Endothelial cell of umbilical vein (primary cell): ENCODE data around the gene SLC35B2. TPM values are rescaled to one million over a fixed set of nuclear protein-coding genes. Genes with fewer than 3 reads are reported as not detected.

ENCODE experiments used
- BruUV-seq: library from RNA; stranded (reverse); fragments of 400-500 nt; replicated peaks from 2 replicates; lab custom pipeline; 2021; lab: Mats Ljungman, UMichigan
- CTCF ChIA-PET: fragments of 300-600, 350-600 bp; sonication (Branson Sonifier 250); formaldehyde crosslinking; loops from one replicate; lab custom pipeline; 2021; ENCODE audit warnings: antibody characterized with exemption, inconsistent platforms; lab: Charles Lee
- POLR2A ChIA-PET: fragments of 300-600, 350-600 bp; sonication (Branson Sonifier 250); formaldehyde crosslinking; loops from one replicate; lab custom pipeline; 2021; ENCODE audit warnings: antibody characterized with exemption, inconsistent platforms; lab: Charles Lee
- DNase-seq: peaks from one replicate; pipeline ENCODE4 v3.0.0-alpha.2; 2011; ENCODE audit warnings: low read depth, low spot score
- FAIRE-seq: peaks from 2 replicates; lab custom pipeline; 2011; peaks lifted over from hg19 to GRCh38; lab: Jason Lieb, UNC
- H2AFZ ChIP-seq: 2 replicates; pipeline ENCODE4 v1.6.0; 2012; ENCODE audit warnings: low read depth, low read length, control low read depth, inconsistent platforms
- H3K27ac ChIP-seq: 2 replicates; pipeline ENCODE4 v1.5.1; 2011; ENCODE audit warnings: low read depth, mild to moderate bottlenecking, control low read depth, low read length, moderate library complexity; ENCODE audit not compliant: insufficient read depth
- H3K27me3 ChIP-seq, 2 experiments: 2 replicates each; pipeline versions ENCODE4 v1.6.0 to v1.6.1; 2011; ENCODE audit warnings: low read length in 2 of 2, mixed read lengths in 1 of 2; ENCODE audit not compliant: control insufficient read depth in 2 of 2, insufficient read depth in 2 of 2
- H3K36me3 ChIP-seq, 2 experiments: 2 replicates in 1 of 2; 3 replicates in 1 of 2; pipeline ENCODE4 v1.5.1; 2011; ENCODE audit warnings: low read length in 2 of 2, mild to moderate bottlenecking in 1 of 2, moderate library complexity in 1 of 2; ENCODE audit not compliant: control insufficient read depth in 2 of 2, insufficient read depth in 2 of 2; ENCODE audit errors: extremely low read depth in 1 of 2
- H3K4me1 ChIP-seq: 3 replicates; pipeline ENCODE4 v1.5.1; 2011; ENCODE audit warnings: mild to moderate bottlenecking, low read length; ENCODE audit not compliant: control insufficient read depth, insufficient read depth; ENCODE audit errors: extremely low read depth
- H3K4me2 ChIP-seq: 2 replicates; pipeline ENCODE4 v1.6.1; 2011; ENCODE audit warnings: low read length, control low read depth, mixed read lengths; ENCODE audit not compliant: insufficient read depth
- H3K4me3 ChIP-seq, 3 experiments: fragments of 200-600 bp in 1 of 3; sonication (generic), shearing (Covaris generic) in 1 of 3; replicated peaks in 1 of 3; 2 replicates each; pipeline ENCODE4 v1.5.1; 2011 to 2016; ENCODE audit warnings: control low read depth in 3 of 3, low read length in 3 of 3, mild to moderate bottlenecking in 2 of 3, inconsistent platforms in 1 of 3, low read depth in 1 of 3, moderate library complexity in 1 of 3; ENCODE audit not compliant: insufficient read depth in 1 of 3
- H3K79me2 ChIP-seq: 2 replicates; pipeline ENCODE4 v1.6.0; 2012; ENCODE audit warnings: low read length, inconsistent platforms; ENCODE audit not compliant: control insufficient read depth, insufficient read depth
- H3K9ac ChIP-seq: replicated peaks from 2 replicates; pipeline ENCODE3; 2011; ENCODE audit warnings: low read length, control low read depth; ENCODE audit not compliant: insufficient read depth; ENCODE audit errors: extremely low read depth
- H3K9me1 ChIP-seq: replicated peaks from 3 replicates; pipeline ENCODE4 v1.6.0; 2011; ENCODE audit warnings: mild to moderate bottlenecking, low read length; ENCODE audit not compliant: control insufficient read depth, insufficient read depth; ENCODE audit errors: extremely low read depth
- H3K9me3 ChIP-seq: replicated peaks from 2 replicates; pipeline ENCODE4 v1.5.1; 2012; ENCODE audit warnings: low read length, inconsistent platforms; ENCODE audit not compliant: control insufficient read depth, insufficient read depth
- H4K20me1 ChIP-seq: replicated peaks from 2 replicates; pipeline ENCODE3; 2011; ENCODE audit warnings: mild to moderate bottlenecking, low read length; ENCODE audit not compliant: control insufficient read depth, insufficient read depth; ENCODE audit errors: extremely low read depth
- EZH2 ChIP-seq: IDR thresholded peaks from 2 replicates; pipeline ENCODE4 v1.6.1; 2012; ENCODE audit warnings: borderline replicate concordance, low read depth, mild to moderate bottlenecking, moderate library complexity, low read length, inconsistent platforms; ENCODE audit not compliant: severe bottlenecking
- FOS ChIP-seq: IDR thresholded peaks from 2 replicates; pipeline ENCODE4 v1.6.1; 2011; ENCODE audit warnings: mild to moderate bottlenecking, low read length, moderate library complexity, borderline replicate concordance; ENCODE audit not compliant: insufficient read depth
- GATA2 ChIP-seq: IDR thresholded peaks from 2 replicates; pipeline ENCODE4 v1.7.0; 2011; ENCODE audit warnings: low read depth, mild to moderate bottlenecking, moderate library complexity, mixed read lengths, low read length; ENCODE audit not compliant: insufficient read length, insufficient read depth
- JUN ChIP-seq: IDR thresholded peaks from 2 replicates; pipeline ENCODE4 v1.6.1; 2011; ENCODE audit warnings: borderline replicate concordance, low read depth; ENCODE audit not compliant: insufficient read length, insufficient read depth
- MYC ChIP-seq: IDR thresholded peaks from one replicate; pipeline ENCODE4 v1.6.1; 2011; ENCODE audit warnings: mild to moderate bottlenecking, low read depth, low read length
- POLR2A ChIP-seq: IDR thresholded peaks from 2 replicates; pipeline ENCODE4 v1.6.1; 2012; ENCODE audit warnings: low read depth, mild to moderate bottlenecking, control low read depth, low read length
- POLR2AphosphoS5 ChIP-seq: IDR thresholded peaks from 2 replicates; pipeline ENCODE4 v1.6.1; 2012; ENCODE audit warnings: low read depth, mild to moderate bottlenecking, control low read depth, low read length, moderate library complexity; ENCODE audit not compliant: insufficient read depth
- dilution Hi-C: fragments of 300-500 bp; cut with MboI; formaldehyde crosslinking; loops from one replicate; pipeline ENCODE4 v1.15.0; 2019; ENCODE audit warnings: low sequenced_read_pairs; ENCODE audit not compliant: extremely low pct_ligation_motif_present
- intact Hi-C: fragments of 100-400 bp; cut with micrococcal nuclease; formaldehyde crosslinking; loops from one replicate; pipeline ENCODE4 v1.10.0; 2022
- polyA plus RNA-seq, 4 experiments: library from polyadenylated mRNA; depleted of rRNA in 3 of 4; stranded (reverse) in 3 of 4; unstranded in 1 of 4; fragments of >200 nt; gene quantifications; 2 replicates each; pipeline versions ENCODE4 v1.2.1 to v1.2.3, GENCODE V29; 2011 to 2012; ENCODE audit warnings: missing spikeins in 1 of 4
- total RNA-seq: library from RNA; stranded (reverse); gene quantifications from 2 replicates; pipeline ENCODE4 v1.2.3, GENCODE V29; 2021
- TF ChIP-seq, protein P1 (sequence below), 2 donors: IDR thresholded peaks; 1 replicate in 1 of 2; 2 replicates in 1 of 2; pipeline ENCODE4 v1.5.1; 2011; ENCODE audit warnings: low read length in 2 of 2, mild to moderate bottlenecking in 2 of 2, moderate library complexity in 2 of 2, control low read depth in 1 of 2, inconsistent platforms in 1 of 2, low read depth in 1 of 2; ENCODE audit not compliant: insufficient read depth in 1 of 2; ENCODE audit errors: extremely low read depth in 1 of 2
- TF ChIP-seq, protein P2 (sequence below): IDR thresholded peaks from 2 replicates; pipeline ENCODE4 v1.6.1; 2011; ENCODE audit not compliant: insufficient read depth, insufficient read length

The SLC35B2 gene
- total and polyA plus RNA-seq, 2 donors (not counting 3 experiments of a cell fraction or from before 2014, with no cell fraction given), result 53.4 to 112 TPM

DNA sequence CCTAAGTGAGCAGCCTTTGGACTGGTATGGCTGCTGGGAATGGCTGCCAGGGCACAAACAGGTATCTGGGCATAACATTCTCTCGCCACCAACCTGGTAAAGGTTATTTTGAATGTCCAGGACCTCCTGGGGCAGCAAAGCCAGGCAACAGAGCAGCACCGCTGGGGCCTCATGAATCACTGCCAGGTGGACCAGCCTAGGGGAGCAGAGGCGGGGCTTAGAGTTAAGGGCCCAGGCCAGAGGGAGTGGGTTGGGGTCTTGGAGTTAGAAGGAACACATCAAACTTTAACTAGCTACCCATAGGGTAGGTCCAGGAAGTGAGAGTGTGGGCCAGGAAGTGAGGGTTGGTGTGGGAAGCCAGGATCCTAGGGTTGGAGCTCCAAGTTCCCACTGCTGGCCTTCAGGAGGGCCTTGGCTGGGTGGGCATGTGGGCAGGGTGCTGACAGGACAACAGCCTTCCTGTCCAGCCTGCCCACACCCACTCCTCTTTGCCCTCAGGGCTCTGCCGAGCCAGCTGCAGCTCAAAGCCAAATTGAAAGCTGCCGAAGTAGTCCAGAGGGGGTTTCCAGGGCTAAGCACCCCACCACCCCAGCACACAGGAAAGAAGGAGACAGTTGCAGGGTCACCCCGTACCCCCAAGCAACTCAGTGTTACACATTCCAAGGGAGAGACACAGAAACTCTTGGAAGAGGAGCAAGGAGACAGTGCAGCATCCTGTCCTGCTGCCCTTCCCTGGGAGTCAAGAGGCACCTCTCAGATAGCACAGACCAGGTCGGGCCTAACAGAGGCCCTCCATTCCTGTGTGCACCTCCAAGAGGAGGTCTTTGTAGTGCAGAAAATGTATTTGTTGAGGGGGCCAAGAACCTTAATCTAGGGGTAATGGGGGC lies 5.4 kb upstream of the SLC35B2 start:
- Histone ChIP-seq H3K9ac (peak overlapping the region; percentile 68), H3K36me3 (peaks cover 3 to 21% of the 10 kb centered on the region in 2 experiments), H2AFZ (no peak overlapping the region), H3K9me1 (no peaks in the 10 kb centered on the region), H3K4me1 (peaks cover 30% of the 10 kb centered on the region), H3K27ac (peak overlapping the region; percentile 76), H4K20me1 (no peaks in the 10 kb centered on the region), H3K79me2 (peaks cover 26% of the 10 kb centered on the region), H3K4me2 (peak overlapping the region; percentile 88), H3K27me3 (no peaks in the 10 kb centered on the region), H3K4me3 (peak overlapping the region in 2 of 3 experiments; percentile 63 to 78), H3K9me3 (no peaks in the 10 kb centered on the region)
- intact Hi-C loops, result no loop called here
- POLR2A ChIA-PET, result interaction anchor here (1.4 kb wide), 2 partner anchors 16 to 43 kb away, joined by 3 read pairs; partner anchors contain the start of gene HSP90AB1
- DNase-seq (no peak), FAIRE-seq (no peak)
- no peak for TF ChIP-seq POLR2A
- no peak for TF ChIP-seq JUN
- no peak for TF ChIP-seq EZH2
- TF ChIP-seq, protein P1, sequence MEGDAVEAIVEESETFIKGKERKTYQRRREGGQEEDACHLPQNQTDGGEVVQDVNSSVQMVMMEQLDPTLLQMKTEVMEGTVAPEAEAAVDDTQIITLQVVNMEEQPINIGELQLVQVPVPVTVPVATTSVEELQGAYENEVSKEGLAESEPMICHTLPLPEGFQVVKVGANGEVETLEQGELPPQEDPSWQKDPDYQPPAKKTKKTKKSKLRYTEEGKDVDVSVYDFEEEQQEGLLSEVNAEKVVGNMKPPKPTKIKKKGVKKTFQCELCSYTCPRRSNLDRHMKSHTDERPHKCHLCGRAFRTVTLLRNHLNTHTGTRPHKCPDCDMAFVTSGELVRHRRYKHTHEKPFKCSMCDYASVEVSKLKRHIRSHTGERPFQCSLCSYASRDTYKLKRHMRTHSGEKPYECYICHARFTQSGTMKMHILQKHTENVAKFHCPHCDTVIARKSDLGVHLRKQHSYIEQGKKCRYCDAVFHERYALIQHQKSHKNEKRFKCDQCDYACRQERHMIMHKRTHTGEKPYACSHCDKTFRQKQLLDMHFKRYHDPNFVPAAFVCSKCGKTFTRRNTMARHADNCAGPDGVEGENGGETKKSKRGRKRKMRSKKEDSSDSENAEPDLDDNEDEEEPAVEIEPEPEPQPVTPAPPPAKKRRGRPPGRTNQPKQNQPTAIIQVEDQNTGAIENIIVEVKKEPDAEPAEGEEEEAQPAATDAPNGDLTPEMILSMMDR (IDR thresholded peaks at IDR 0.05; ENCODE audit: extremely low read depth in 1 of 2, insufficient read depth in 1 of 2, low read depth in 1 of 2, low read length in 2 of 2), result no peak
- no peak for TF ChIP-seq GATA2
- no peak for TF ChIP-seq FOS
- no peak for TF ChIP-seq POLR2AphosphoS5
- TF ChIP-seq, protein P2, sequence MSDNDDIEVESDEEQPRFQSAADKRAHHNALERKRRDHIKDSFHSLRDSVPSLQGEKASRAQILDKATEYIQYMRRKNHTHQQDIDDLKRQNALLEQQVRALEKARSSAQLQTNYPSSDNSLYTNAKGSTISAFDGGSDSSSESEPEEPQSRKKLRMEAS, result no peak
- no peak for TF ChIP-seq MYC
- no TSS peak for BruUV-seq
- dilution Hi-C loops, result no loop called here
- CTCF ChIA-PET, result interaction anchor here (1.2 to 1.6 kb wide), 2 partner anchors 8 to 20 kb away, joined by 3 read pairs; no protein-coding TSS in a partner anchor
